ENCODE results near the gene GNAO1. TPM values are rescaled to one million over a fixed set of nuclear protein-coding genes. Genes with fewer than 3 reads are reported as not detected.

Gene GNAO1
- total and polyA plus RNA-seq, 2 donors (not counting 1 experiment from before 2014, with no cell fraction given), result 0.13 to 5.1 TPM

DNA sequence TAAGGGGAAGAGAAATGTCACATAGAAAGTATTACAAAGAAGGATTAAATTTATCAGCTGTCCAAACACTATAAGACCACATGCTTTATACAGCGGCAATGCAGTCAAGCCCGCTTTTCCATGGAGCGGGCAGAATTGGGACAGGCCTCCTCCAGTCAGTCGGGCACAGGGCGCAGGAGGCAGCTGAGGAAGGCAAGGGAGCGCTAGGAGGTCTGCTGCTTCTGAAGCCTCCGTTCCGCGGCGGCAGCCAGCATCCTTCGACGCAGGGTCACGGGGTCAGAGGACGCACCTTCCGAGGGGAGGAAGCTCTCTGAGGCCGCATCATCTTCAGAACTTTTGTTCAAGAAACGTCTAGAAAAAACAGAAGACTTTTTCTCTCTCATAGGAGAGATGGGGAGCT is 171.4 kb downstream of the GNAO1 start:
- Histone ChIP-seq H2AFZ (ENCODE audit: insufficient read depth, low read depth, low read length, poor library complexity, severe bottlenecking) (no peak overlapping the region), H3K4me3 (ENCODE audit: control extremely low read depth in 1 of 5, extremely low read depth in 1 of 5, insufficient read depth in 1 of 5, low read depth in 2 of 5, low read length in 4 of 5) (no peak overlapping the region), H3K36me3 (replicated peaks in 1 of 2; ENCODE audit: control extremely low read depth in 1 of 2, control insufficient read depth in 1 of 2, extremely low read depth in 1 of 2, insufficient read depth in 2 of 2, low read length in 1 of 2) (peaks cover 3 to 71% of the 10 kb centered on the region in 2 experiments), H3K79me2 (ENCODE audit: control insufficient read depth, insufficient read depth, low read length) (no peaks in the 10 kb centered on the region), H3K27ac (ENCODE audit: low read length in 2 of 2) (no peak overlapping the region), H4K20me1 (ENCODE audit: control insufficient read depth, insufficient read depth, low read length, poor library complexity, severe bottlenecking) (peaks cover 17% of the 10 kb centered on the region), H3K9me3 (ENCODE audit: control extremely low read depth in 1 of 3, control insufficient read depth in 2 of 3, insufficient read depth in 1 of 3, low read length in 2 of 3) (no peaks in the 10 kb centered on the region), H3K4me2 (replicated peaks; ENCODE audit: low read depth, low read length, poor library complexity, severe bottlenecking) (no peak overlapping the region), H3K4me1 (ENCODE audit: control insufficient read depth in 2 of 2, insufficient read depth in 2 of 2, low read length in 2 of 2) (peaks cover 0 to 2% of the 10 kb centered on the region in 2 donors), H3K27me3 (replicated peaks in 1 of 4; ENCODE audit: control extremely low read depth in 1 of 4, control insufficient read depth in 3 of 4, insufficient read depth in 4 of 4, low read length in 3 of 4) (no peaks in the 10 kb centered on the region), H3K9ac (ENCODE audit: low read length) (no peak overlapping the region)
- DNase-seq (no peak), ATAC-seq (ENCODE audit: low read depth) (no peak)
- intact Hi-C loops (cut with micrococcal nuclease), result no loop called here
- TF ChIP-seq EZH2 (IDR thresholded peaks at IDR 0.05; ENCODE audit: borderline replicate concordance, insufficient read depth, low read depth, low read length, poor library complexity, severe bottlenecking), result no peak
- TF ChIP-seq, protein P1, sequence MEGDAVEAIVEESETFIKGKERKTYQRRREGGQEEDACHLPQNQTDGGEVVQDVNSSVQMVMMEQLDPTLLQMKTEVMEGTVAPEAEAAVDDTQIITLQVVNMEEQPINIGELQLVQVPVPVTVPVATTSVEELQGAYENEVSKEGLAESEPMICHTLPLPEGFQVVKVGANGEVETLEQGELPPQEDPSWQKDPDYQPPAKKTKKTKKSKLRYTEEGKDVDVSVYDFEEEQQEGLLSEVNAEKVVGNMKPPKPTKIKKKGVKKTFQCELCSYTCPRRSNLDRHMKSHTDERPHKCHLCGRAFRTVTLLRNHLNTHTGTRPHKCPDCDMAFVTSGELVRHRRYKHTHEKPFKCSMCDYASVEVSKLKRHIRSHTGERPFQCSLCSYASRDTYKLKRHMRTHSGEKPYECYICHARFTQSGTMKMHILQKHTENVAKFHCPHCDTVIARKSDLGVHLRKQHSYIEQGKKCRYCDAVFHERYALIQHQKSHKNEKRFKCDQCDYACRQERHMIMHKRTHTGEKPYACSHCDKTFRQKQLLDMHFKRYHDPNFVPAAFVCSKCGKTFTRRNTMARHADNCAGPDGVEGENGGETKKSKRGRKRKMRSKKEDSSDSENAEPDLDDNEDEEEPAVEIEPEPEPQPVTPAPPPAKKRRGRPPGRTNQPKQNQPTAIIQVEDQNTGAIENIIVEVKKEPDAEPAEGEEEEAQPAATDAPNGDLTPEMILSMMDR (IDR thresholded peaks at IDR 0.05), result no peak
- H3K9me3 Mint-ChIP-seq (ENCODE audit: insufficient read depth), result no peaks in the 10 kb centered on the region
- no peak overlapping the region for H3K4me3 Mint-ChIP-seq
- ChIA-PET CTCF (no interaction called here), POLR2A (no interaction called here)
- 97% methylated on average over 10 of the region's 17 CpGs for WGBS (ENCODE audit: insufficient coverage)
- H3K27me3 Mint-ChIP-seq, result no peaks in the 10 kb centered on the region
- peaks cover 6% of the 10 kb centered on the region for H3K4me1 Mint-ChIP-seq
- no peak overlapping the region for H3K27ac Mint-ChIP-seq

DNA sequence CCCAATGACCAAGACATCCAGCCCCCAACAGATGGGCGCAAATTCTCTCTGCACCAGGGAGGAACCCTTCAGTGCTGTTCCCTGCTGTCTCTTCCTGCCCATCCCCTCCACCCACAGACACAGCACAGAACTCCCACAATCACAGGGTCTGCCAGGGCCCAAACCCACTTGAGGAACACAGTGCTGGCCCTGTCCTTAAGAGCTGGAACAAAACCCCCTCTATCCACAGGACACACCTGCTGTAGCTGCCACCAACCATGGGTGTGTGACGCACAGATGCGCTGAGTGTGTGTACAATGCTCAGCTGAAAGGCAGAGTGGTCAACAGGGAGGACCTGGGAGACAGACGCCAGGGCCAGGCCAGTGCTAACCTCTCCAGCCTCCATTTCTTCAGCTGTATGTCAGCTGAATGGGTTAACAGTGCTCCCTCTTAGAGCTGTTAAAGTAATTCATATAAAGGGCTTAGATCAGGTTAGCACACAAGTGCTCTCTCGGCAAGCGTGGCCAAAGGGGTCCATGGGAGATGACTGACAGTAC is 172.0 kb downstream of the GNAO1 start:
- Histone ChIP-seq H3K9me3 (ENCODE audit: control extremely low read depth in 1 of 3, control insufficient read depth in 2 of 3, insufficient read depth in 1 of 3, low read length in 2 of 3) (no peaks in the 10 kb centered on the region), H3K9ac (ENCODE audit: low read length) (no peak overlapping the region), H4K20me1 (ENCODE audit: control insufficient read depth, insufficient read depth, low read length, poor library complexity, severe bottlenecking) (peaks cover 22% of the 10 kb centered on the region), H3K4me2 (replicated peaks; ENCODE audit: low read depth, low read length, poor library complexity, severe bottlenecking) (no peak overlapping the region), H3K4me1 (ENCODE audit: control insufficient read depth in 2 of 2, insufficient read depth in 2 of 2, low read length in 2 of 2) (no peaks in the 10 kb centered on the region), H2AFZ (ENCODE audit: insufficient read depth, low read depth, low read length, poor library complexity, severe bottlenecking) (no peak overlapping the region), H3K27ac (ENCODE audit: low read length in 2 of 2) (no peak overlapping the region), H3K4me3 (ENCODE audit: control extremely low read depth in 1 of 5, extremely low read depth in 1 of 5, insufficient read depth in 1 of 5, low read depth in 2 of 5, low read length in 4 of 5) (no peak overlapping the region), H3K27me3 (replicated peaks in 1 of 4; ENCODE audit: control extremely low read depth in 1 of 4, control insufficient read depth in 3 of 4, insufficient read depth in 4 of 4, low read length in 3 of 4) (no peaks in the 10 kb centered on the region), H3K36me3 (replicated peaks in 1 of 2; ENCODE audit: control extremely low read depth in 1 of 2, control insufficient read depth in 1 of 2, extremely low read depth in 1 of 2, insufficient read depth in 2 of 2, low read length in 1 of 2) (peaks cover 5 to 77% of the 10 kb centered on the region in 2 experiments), H3K79me2 (ENCODE audit: control insufficient read depth, insufficient read depth, low read length) (peaks cover 3% of the 10 kb centered on the region)
- no peak for TF ChIP-seq EZH2 (IDR thresholded peaks at IDR 0.05; ENCODE audit: borderline replicate concordance, insufficient read depth, low read depth, low read length, poor library complexity, severe bottlenecking)
- TF ChIP-seq, protein P1 (IDR thresholded peaks at IDR 0.05), result no peak
- intact Hi-C loops (cut with micrococcal nuclease), result no loop called here
- 100% methylated on average over 4 of the region's 6 CpGs for WGBS (ENCODE audit: insufficient coverage)
- ATAC-seq (ENCODE audit: low read depth) (no peak), DNase-seq (no peak)
- Mint-ChIP-seq H3K4me1 (peaks cover 3% of the 10 kb centered on the region), H3K27ac (no peak overlapping the region), H3K4me3 (no peak overlapping the region), H3K27me3 (no peaks in the 10 kb centered on the region), H3K9me3 (ENCODE audit: insufficient read depth) (no peaks in the 10 kb centered on the region)
- ChIA-PET POLR2A (no interaction called here), CTCF (no interaction called here)

Data from B cell (primary cell).